HPDE6-E6E7 (cell line): ENCODE results near the gene LANCL2.
"Not testable (repeated sequence)": the region's sequence is repeated elsewhere in the genome, so short reads cannot be mapped to it uniquely, and the experiment has no call there.

Source experiments
- DNase-seq: peaks from one replicate; pipeline ENCODE4 v3.0.0; 2011; ENCODE audit warnings: missing footprints; ENCODE audit errors: extremely low spot score

LANCL2 gene

GRCh38 chr7:55471594-55471993, 106.5 kb downstream of the LANCL2 start:
- DNase-seq: not testable (repeated sequence)

GRCh38 chr7:55472406-55472805, 107.3 kb downstream of the LANCL2 start:
- not testable (repeated sequence) for DNase-seq

- no peak for DNase-seq
Observed at GRCh38 chr7:55472928-55473725, 108.0 kb downstream of the LANCL2 start.

GRCh38 chr7:55473932-55474331, 108.8 kb downstream of the LANCL2 start:
- DNase-seq: no peak

GRCh38 chr7:55474944-55475854, 110.1 kb downstream of the LANCL2 start:
- DNase-seq: no peak

GRCh38 chr7:55475855-55476803, 111.0 kb downstream of the LANCL2 start:
- DNase-seq: no peak

GRCh38 chr7:55476852-55477780, 112.0 kb downstream of the LANCL2 start:
- no peak for DNase-seq

GRCh38 chr7:55477781-55478374, 112.7 kb downstream of the LANCL2 start:
- DNase-seq: no peak

GRCh38 chr7:55478700-55479099, 113.6 kb downstream of the LANCL2 start:
- no peak for DNase-seq

GRCh38 chr7:55481155-55481554, 116.0 kb downstream of the LANCL2 start:
- DNase-seq: no peak

- DNase-seq: no peak
Observed at GRCh38 chr7:55483046-55483445, 117.9 kb downstream of the LANCL2 start.
